Neural cell (in vitro differentiated cells): ENCODE data around the gene SLC25A26. TPM values are rescaled to one million over a fixed set of nuclear protein-coding genes. Genes with fewer than 3 reads are reported as not detected.

ENCODE experiments used
- H2AFZ ChIP-seq: fragments of 200-600, 300-800 bp; sonication (generic), shearing (Covaris generic); 2 replicates; pipeline ENCODE4 v1.6.0; 2014; ENCODE audit warnings: low read depth, mild to moderate bottlenecking, antibody characterized with exemption, low read length, moderate library complexity
- H3F3A ChIP-seq: fragments of 200-600 bp; shearing (Covaris generic); 2 replicates; pipeline ENCODE4 v1.6.1; 2016; ENCODE audit warnings: mild to moderate bottlenecking, moderate library complexity, mixed read lengths, antibody characterized with exemption, low read length; ENCODE audit not compliant: insufficient read depth, poor library complexity, severe bottlenecking
- H3K27ac ChIP-seq: fragments of 200-600, 300-800 bp; sonication (generic), shearing (Covaris generic); 2 replicates; pipeline ENCODE4 v1.5.1; 2014; ENCODE audit warnings: mild to moderate bottlenecking, low read length, moderate library complexity
- H3K27me3 ChIP-seq: fragments of 300-800, 200-600 bp; sonication (generic), shearing (Covaris generic); 2 replicates; pipeline ENCODE4 v1.6.0; 2014; ENCODE audit warnings: mild to moderate bottlenecking, low read depth, low read length, moderate library complexity; ENCODE audit not compliant: insufficient read depth
- H3K36me3 ChIP-seq: fragments of 300-800, 200-600 bp; sonication (generic), shearing (Covaris generic); 2 replicates; pipeline ENCODE4 v1.5.1; 2014; ENCODE audit warnings: mild to moderate bottlenecking, antibody characterized with exemption, low read length, moderate library complexity; ENCODE audit not compliant: insufficient read depth
- H3K4me2 ChIP-seq: fragments of 300-800, 200-600 bp; sonication (generic), shearing (Covaris generic); 2 replicates; pipeline ENCODE4 v1.6.0; 2014; ENCODE audit warnings: mild to moderate bottlenecking, low read length
- H3K4me3 ChIP-seq: fragments of 300-800, 200-600 bp; sonication (generic), shearing (Covaris generic); 2 replicates; pipeline ENCODE4 v1.5.1; 2014; ENCODE audit warnings: mild to moderate bottlenecking, low read length, moderate library complexity
- H3K79me2 ChIP-seq: fragments of 200-600 bp; shearing (Covaris generic); replicated peaks from 2 replicates; pipeline ENCODE4 v1.6.0; 2014; ENCODE audit warnings: mild to moderate bottlenecking, low read length, moderate library complexity; ENCODE audit not compliant: insufficient read depth
- H3K9ac ChIP-seq: fragments of 300-800, 200-600 bp; sonication (generic), shearing (Covaris generic); 2 replicates; pipeline ENCODE4 v1.6.1; 2016; ENCODE audit warnings: mild to moderate bottlenecking, low read length, mixed read lengths
- H3K9me2 ChIP-seq: fragments of 200-600 bp; shearing (Covaris generic); 2 replicates; pipeline ENCODE4 v1.6.1; 2016; ENCODE audit warnings: mild to moderate bottlenecking, low read length, mixed read lengths; ENCODE audit not compliant: insufficient read depth
- H3K9me3 ChIP-seq: fragments of 200-600, 300-800 bp; sonication (generic), shearing (Covaris generic); 2 replicates; pipeline ENCODE4 v1.6.1; 2016; ENCODE audit warnings: mild to moderate bottlenecking, mixed run types, low read length, moderate library complexity, mixed read lengths
- H4K20me1 ChIP-seq: fragments of 200-600 bp; shearing (Covaris generic); 2 replicates; pipeline ENCODE4 v1.6.1; 2016; ENCODE audit warnings: mild to moderate bottlenecking, mixed run types; ENCODE audit not compliant: insufficient read depth
- EP300 ChIP-seq: fragments of 450-650 bp; conservative IDR thresholded peaks from 2 replicates; pipeline ENCODE4 v1.6.1; 2014; ENCODE audit warnings: antibody characterized with exemption, mild to moderate bottlenecking, moderate library complexity; ENCODE audit not compliant: poor library complexity, severe bottlenecking
- MXI1 ChIP-seq: fragments of 450-650 bp; conservative IDR thresholded peaks from 2 replicates; pipeline ENCODE4 v1.6.1; 2014; ENCODE audit warnings: antibody characterized with exemption, mild to moderate bottlenecking; ENCODE audit not compliant: poor library complexity, severe bottlenecking
- POLR2AphosphoS5 ChIP-seq: IDR thresholded peaks from 2 replicates; pipeline ENCODE4 v1.6.1; 2012
- RAD21 ChIP-seq: fragments of 450-650 bp; conservative IDR thresholded peaks from 2 replicates; pipeline ENCODE4 v1.6.1; 2014; ENCODE audit warnings: antibody characterized with exemption, mild to moderate bottlenecking, moderate library complexity
- TAF1 ChIP-seq: IDR thresholded peaks from 2 replicates; pipeline ENCODE4 v1.6.1; 2012; ENCODE audit warnings: low read depth
- polyA plus RNA-seq: library from polyadenylated mRNA; depleted of rRNA; stranded (reverse); fragments of >200 nt; gene quantifications from 2 replicates; pipeline ENCODE4 v1.2.3, GENCODE V29; 2014
- small RNA-seq, 3 experiments: library from RNA; depleted of rRNA; stranded (forward); fragments of <200 nt; gene quantifications; one replicate each; pipeline ENCODE3, GENCODE V24; 2012
- TF ChIP-seq, protein P1 (sequence below): IDR thresholded peaks from 2 replicates; pipeline ENCODE4 v1.6.1; 2012; ENCODE audit warnings: borderline replicate concordance

Gene SLC25A26
- polyA plus RNA-seq, 1 donor from 2014 or later = 21.0 TPM

DNA sequence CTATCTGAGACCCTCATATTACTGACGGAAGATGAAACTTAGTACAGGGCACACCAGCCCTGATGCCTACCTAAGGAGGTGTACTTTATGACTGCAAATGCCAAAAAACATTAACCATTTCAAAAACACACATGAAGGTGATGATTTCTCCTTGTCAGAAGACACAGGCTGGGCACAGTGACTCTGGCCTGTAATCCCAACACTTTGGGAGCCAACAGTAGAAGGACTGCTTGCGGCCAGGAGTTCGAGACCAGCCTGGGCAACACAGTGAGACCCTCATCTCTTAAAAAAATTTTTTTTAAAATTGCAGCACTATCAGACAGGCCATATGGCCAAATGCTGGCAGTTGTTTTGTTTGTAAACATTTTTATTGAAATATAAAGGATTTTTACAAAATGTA, 206.6 kb downstream of the SLC25A26 start:
- H3K27ac ChIP-seq = no peak overlapping the region
- no peak overlapping the region for H3K4me3 ChIP-seq
- no peak for TF ChIP-seq MXI1
- H3K27me3 ChIP-seq = no peaks in the 10 kb centered on the region
- no peaks in the 10 kb centered on the region for H3K36me3 ChIP-seq
- no peaks in the 10 kb centered on the region for H4K20me1 ChIP-seq
- H3K9ac ChIP-seq = no peak overlapping the region
- no peaks in the 10 kb centered on the region for H3F3A ChIP-seq
- H3K9me3 ChIP-seq = no peaks in the 10 kb centered on the region
- peaks cover 5% of the 10 kb centered on the region for H3K79me2 ChIP-seq
- no peak overlapping the region for H3K4me2 ChIP-seq
- H2AFZ ChIP-seq = no peak overlapping the region
- no peaks in the 10 kb centered on the region for H3K9me2 ChIP-seq

DNA sequence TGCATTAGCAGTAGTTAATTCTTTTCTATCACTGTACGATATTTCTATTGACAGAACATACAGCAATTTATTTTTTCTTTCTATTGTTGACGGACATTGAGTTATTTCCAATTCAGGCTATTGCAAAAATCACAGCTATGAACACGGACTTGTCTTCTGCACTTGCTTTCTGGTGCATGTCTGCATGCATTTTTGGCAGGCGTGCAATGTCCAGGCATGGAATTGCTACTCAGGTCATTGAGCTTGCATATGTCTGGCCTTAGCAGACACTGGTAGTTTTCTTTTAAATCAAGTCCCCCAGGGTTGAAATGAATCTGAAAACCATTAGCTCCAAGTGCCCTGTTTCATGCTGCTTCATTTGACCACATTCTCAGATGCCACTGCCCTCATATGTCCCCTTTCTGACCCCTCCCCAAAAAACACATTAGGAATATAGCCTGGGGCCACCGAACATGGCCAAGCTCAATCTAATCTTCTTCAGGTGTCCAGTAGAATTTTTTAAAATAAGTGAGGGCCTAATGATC, 207.2 kb downstream of the SLC25A26 start:
- Histone ChIP-seq H2AFZ (no peak overlapping the region), H3K4me2 (no peak overlapping the region), H3K36me3 (no peaks in the 10 kb centered on the region), H3F3A (no peaks in the 10 kb centered on the region), H3K79me2 (peaks cover 5% of the 10 kb centered on the region), H3K27me3 (no peaks in the 10 kb centered on the region), H3K9me3 (no peaks in the 10 kb centered on the region), H4K20me1 (no peaks in the 10 kb centered on the region), H3K4me3 (no peak overlapping the region), H3K27ac (no peak overlapping the region), H3K9ac (no peak overlapping the region), H3K9me2 (no peaks in the 10 kb centered on the region)
- TF ChIP-seq EP300 (no peak), MXI1 (no peak), TAF1 (no peak), POLR2AphosphoS5 (no peak), RAD21 (no peak)
- TF ChIP-seq, protein P1, sequence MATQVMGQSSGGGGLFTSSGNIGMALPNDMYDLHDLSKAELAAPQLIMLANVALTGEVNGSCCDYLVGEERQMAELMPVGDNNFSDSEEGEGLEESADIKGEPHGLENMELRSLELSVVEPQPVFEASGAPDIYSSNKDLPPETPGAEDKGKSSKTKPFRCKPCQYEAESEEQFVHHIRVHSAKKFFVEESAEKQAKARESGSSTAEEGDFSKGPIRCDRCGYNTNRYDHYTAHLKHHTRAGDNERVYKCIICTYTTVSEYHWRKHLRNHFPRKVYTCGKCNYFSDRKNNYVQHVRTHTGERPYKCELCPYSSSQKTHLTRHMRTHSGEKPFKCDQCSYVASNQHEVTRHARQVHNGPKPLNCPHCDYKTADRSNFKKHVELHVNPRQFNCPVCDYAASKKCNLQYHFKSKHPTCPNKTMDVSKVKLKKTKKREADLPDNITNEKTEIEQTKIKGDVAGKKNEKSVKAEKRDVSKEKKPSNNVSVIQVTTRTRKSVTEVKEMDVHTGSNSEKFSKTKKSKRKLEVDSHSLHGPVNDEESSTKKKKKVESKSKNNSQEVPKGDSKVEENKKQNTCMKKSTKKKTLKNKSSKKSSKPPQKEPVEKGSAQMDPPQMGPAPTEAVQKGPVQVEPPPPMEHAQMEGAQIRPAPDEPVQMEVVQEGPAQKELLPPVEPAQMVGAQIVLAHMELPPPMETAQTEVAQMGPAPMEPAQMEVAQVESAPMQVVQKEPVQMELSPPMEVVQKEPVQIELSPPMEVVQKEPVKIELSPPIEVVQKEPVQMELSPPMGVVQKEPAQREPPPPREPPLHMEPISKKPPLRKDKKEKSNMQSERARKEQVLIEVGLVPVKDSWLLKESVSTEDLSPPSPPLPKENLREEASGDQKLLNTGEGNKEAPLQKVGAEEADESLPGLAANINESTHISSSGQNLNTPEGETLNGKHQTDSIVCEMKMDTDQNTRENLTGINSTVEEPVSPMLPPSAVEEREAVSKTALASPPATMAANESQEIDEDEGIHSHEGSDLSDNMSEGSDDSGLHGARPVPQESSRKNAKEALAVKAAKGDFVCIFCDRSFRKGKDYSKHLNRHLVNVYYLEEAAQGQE = no peak

Small RNA genes within 50 kb of the gene (small RNA-seq; reads per million reads assigned to genes)
- gene RN7SL482P (0 reads per million in 3 experiments), gene RNU6-787P (0 reads per million in 3 experiments)

Other genes with a start within 250 kb of the SLC25A26 start
- gene MAGI1, start 182.1 kb upstream of the SLC25A26 start, polyA plus RNA-seq = 44.7 and 47.5 TPM in 2 replicates